SK-N-SH treated with all-trans-retinoic acid at 6 μM for 48 hours (cell line): Measurements from ENCODE around the gene SFXN5.
A peak's percentile ranks its signal among the peaks of the same experiment; 100 is the strongest.

Experiments used
- ATAC-seq: fragments of 200-7000 bp; cut with Tn5 transposase; 3 replicates; pipeline ENCODE4 v1.9.1; 2020; ENCODE audit warnings: mild to moderate bottlenecking, moderate library complexity
- ARNTL ChIP-seq: fragments of 450-650 bp; formaldehyde crosslinking; IDR thresholded peaks from 2 replicates; pipeline ENCODE4 v1.5.0; 2020; ENCODE audit warnings: low read depth, mild to moderate bottlenecking, moderate library complexity, borderline replicate concordance
- BACH2 ChIP-seq: fragments of 250-450 bp; sonication (Bioruptor Pico); IDR thresholded peaks from 2 replicates; pipeline ENCODE4 v1.9.0; 2021; ENCODE audit warnings: mild to moderate bottlenecking, borderline replicate concordance
- CREB5 ChIP-seq: fragments of 250-450 bp; sonication (Bioruptor Pico); IDR thresholded peaks from 2 replicates; pipeline ENCODE4 v1.5.1; 2020; ENCODE audit warnings: low read depth, mild to moderate bottlenecking, moderate library complexity
- CSDC2 ChIP-seq: fragments of 250-450 bp; sonication (Bioruptor Pico); IDR thresholded peaks from 2 replicates; pipeline ENCODE4 v1.5.0; 2020; ENCODE audit warnings: mild to moderate bottlenecking, moderate library complexity
- CSRNP3 ChIP-seq: fragments of 250-450 bp; sonication (Bioruptor Pico); IDR thresholded peaks from 2 replicates; pipeline ENCODE4 v1.5.1; 2021; ENCODE audit warnings: mild to moderate bottlenecking, moderate library complexity
- GLIS3 ChIP-seq: fragments of 250-450 bp; sonication (Bioruptor Pico); IDR thresholded peaks from 2 replicates; pipeline ENCODE4 v1.5.0; 2020; ENCODE audit warnings: mild to moderate bottlenecking, moderate library complexity
- ISL1 ChIP-seq: fragments of 250-450 bp; sonication (Bioruptor Pico); IDR thresholded peaks from 2 replicates; pipeline ENCODE4 v2.1.2; 2022; ENCODE audit warnings: mild to moderate bottlenecking, moderate library complexity
- OSR1 ChIP-seq: fragments of 250-450 bp; sonication (Bioruptor Pico); IDR thresholded peaks from 2 replicates; pipeline ENCODE4 v1.8.0; 2022; ENCODE audit warnings: moderate library complexity, mild to moderate bottlenecking, inconsistent platforms
- POU6F1 ChIP-seq: fragments of 250-450 bp; sonication (Bioruptor Pico); IDR thresholded peaks from 2 replicates; pipeline ENCODE4 v1.8.0; 2021; ENCODE audit warnings: low read depth, mild to moderate bottlenecking, moderate library complexity, borderline replicate concordance
- PPARA ChIP-seq: fragments of 250-450 bp; sonication (Bioruptor Pico); IDR thresholded peaks from 2 replicates; pipeline ENCODE4 v1.5.0; 2020; ENCODE audit warnings: mild to moderate bottlenecking, borderline replicate concordance
- RARB ChIP-seq: fragments of 250-450 bp; sonication (Bioruptor Pico); IDR thresholded peaks from 2 replicates; pipeline ENCODE4 v1.8.0; 2021; ENCODE audit warnings: mild to moderate bottlenecking, moderate library complexity
- SNAI2 ChIP-seq: fragments of 250-450 bp; sonication (Bioruptor Pico); IDR thresholded peaks from 2 replicates; pipeline ENCODE4 v1.5.0; 2020; ENCODE audit warnings: mild to moderate bottlenecking, moderate library complexity
- TCF4 ChIP-seq: fragments of 250-450 bp; sonication (Bioruptor Pico); IDR thresholded peaks from 2 replicates; pipeline ENCODE4 v1.8.0; 2021; ENCODE audit warnings: mild to moderate bottlenecking, moderate library complexity, borderline replicate concordance
- TSHZ2 ChIP-seq: fragments of 250-450 bp; sonication (Bioruptor Pico); IDR thresholded peaks from 2 replicates; pipeline ENCODE4 v1.5.0; 2020; ENCODE audit warnings: mild to moderate bottlenecking, moderate library complexity
- ZC3H10 ChIP-seq: fragments of 250-450 bp; sonication (Bioruptor Pico); IDR thresholded peaks from 2 replicates; pipeline ENCODE4 v1.5.1; 2021; ENCODE audit warnings: mild to moderate bottlenecking, moderate library complexity
- ZFP3 ChIP-seq: fragments of 250-450 bp; sonication (Bioruptor Pico); IDR thresholded peaks from 2 replicates; pipeline ENCODE4 v1.5.0; 2020; ENCODE audit warnings: mild to moderate bottlenecking, moderate library complexity
- ZFP30 ChIP-seq: fragments of 450-650 bp; formaldehyde crosslinking; IDR thresholded peaks from 2 replicates; pipeline ENCODE4 v1.5.0; 2022; ENCODE audit warnings: mild to moderate bottlenecking, moderate library complexity
- ZNF565 ChIP-seq: fragments of 450-650 bp; formaldehyde crosslinking; conservative IDR thresholded peaks from 2 replicates; pipeline ENCODE4 v1.5.0; 2020; ENCODE audit warnings: low read depth, mild to moderate bottlenecking, moderate library complexity
- ZNF70 ChIP-seq: fragments of 450-650 bp; formaldehyde crosslinking; IDR thresholded peaks from 2 replicates; pipeline ENCODE4 v1.5.0; 2020; ENCODE audit warnings: mild to moderate bottlenecking, moderate library complexity
- ZNF8 ChIP-seq: fragments of 450-650 bp; formaldehyde crosslinking; IDR thresholded peaks from 2 replicates; pipeline ENCODE4 v1.5.0; 2020; ENCODE audit warnings: mild to moderate bottlenecking, moderate library complexity

The SFXN5 gene

GRCh38 chr2:73036766-73037165, 34.7 kb downstream of the SFXN5 start:
- TF ChIP-seq BACH2 (CRISPR knock-in tag) (no peak), TCF4 (no peak), ZNF8 (CRISPR knock-in tag) (no peak), GLIS3 (CRISPR knock-in tag) (no peak), SNAI2 (CRISPR knock-in tag) (no peak), ZFP3 (CRISPR knock-in tag) (no peak), OSR1 (no peak), ZFP30 (CRISPR knock-in tag) (no peak), POU6F1 (no peak)
- peak; percentile 24; the same call in 1 of the 3 replicates for ATAC-seq

GRCh38 chr2:73035899-73036711, 35.4 kb downstream of the SFXN5 start:
- no peak; the same call in 2 of the 3 replicates for ATAC-seq
- TF ChIP-seq ZC3H10 (CRISPR knock-in tag), result no peak
- TF ChIP-seq RARB (CRISPR knock-in tag), result no peak

- TF ChIP-seq ISL1, result no peak
- no peak for ATAC-seq
Observed at GRCh38 chr2:73034661-73035375, 36.7 kb downstream of the SFXN5 start.

GRCh38 chr2:73033766-73034381, 37.6 kb downstream of the SFXN5 start:
- TF ChIP-seq ARNTL (CRISPR knock-in tag), result no peak
- no peak for TF ChIP-seq CREB5 (CRISPR knock-in tag)
- no peak for ATAC-seq

- ATAC-seq, result no peak
- no peak for TF ChIP-seq GLIS3 (CRISPR knock-in tag)
- TF ChIP-seq OSR1, result no peak
- no peak for TF ChIP-seq CSRNP3 (CRISPR knock-in tag)
- no peak for TF ChIP-seq ISL1
- no peak for TF ChIP-seq CSDC2 (CRISPR knock-in tag)
- no peak for TF ChIP-seq TSHZ2
- TF ChIP-seq POU6F1, result no peak
- TF ChIP-seq ZNF70, result no peak
- TF ChIP-seq ZC3H10 (CRISPR knock-in tag), result no peak
- TF ChIP-seq TCF4, result no peak
- no peak for TF ChIP-seq ZNF565 (CRISPR knock-in tag)
- TF ChIP-seq SNAI2 (CRISPR knock-in tag), result no peak
- TF ChIP-seq RARB (CRISPR knock-in tag), result no peak
- no peak for TF ChIP-seq ZNF8 (CRISPR knock-in tag)
- no peak for TF ChIP-seq ARNTL (CRISPR knock-in tag)
- TF ChIP-seq PPARA (CRISPR knock-in tag), result no peak
Observed at GRCh38 chr2:73033142-73033765, 38.3 kb downstream of the SFXN5 start.
